Ovary (tissue), 3 donors: Measurements from ENCODE around the gene RAET1E.

Source experiments
- EP300 ChIP-seq: sonication (generic); formaldehyde crosslinking; IDR thresholded peaks from one replicate; pipeline ENCODE4 v1.6.1; 2017; ENCODE audit warnings: antibody characterized with exemption
- POLR2A ChIP-seq: fragments of 450-650 bp; IDR thresholded peaks from one replicate; pipeline ENCODE4 v1.6.1; 2017; ENCODE audit warnings: antibody characterized with exemption, mild to moderate bottlenecking, moderate library complexity
- TF ChIP-seq, protein P1 (sequence below), 3 donors: fragments of 450-650 bp in 2 of 3; fragments of 200-600 bp in 1 of 3; IDR thresholded peaks; one replicate each; pipeline versions ENCODE4 v1.5.1 to v1.8.0; 2016 to 2022; ENCODE audit warnings: antibody characterized with exemption in 3 of 3, mild to moderate bottlenecking in 1 of 3
- donor health status: DM: no; HTN: no; CAD: no.

DNA sequence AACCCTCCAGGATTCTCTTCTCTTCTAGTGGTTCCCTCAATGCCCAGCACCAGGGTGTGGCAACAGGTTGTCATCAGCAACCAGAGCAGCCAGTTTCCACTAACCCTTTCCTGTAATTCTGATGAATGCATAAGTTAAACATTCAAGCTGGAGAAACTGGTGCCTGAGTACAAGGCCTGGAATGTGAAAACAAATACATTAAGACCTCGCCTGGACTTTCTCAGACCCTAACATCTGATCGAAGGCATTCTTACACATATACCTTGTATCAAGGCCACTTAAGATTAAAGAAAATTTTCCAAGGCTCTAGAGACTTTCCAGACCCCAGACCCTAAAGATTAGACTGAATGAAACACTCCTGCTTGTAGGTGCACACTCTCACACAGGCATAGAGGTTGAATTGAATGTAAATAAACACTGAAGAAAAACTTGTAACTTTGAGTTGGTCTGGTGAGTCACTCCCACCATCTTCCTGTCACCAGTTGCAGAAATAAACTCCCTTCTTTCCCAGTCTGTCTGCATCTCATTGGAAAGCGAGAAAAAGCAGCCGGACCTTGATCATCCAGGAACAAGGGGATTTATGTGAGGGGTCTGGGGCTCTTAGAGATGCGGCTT, 42.8 kb downstream of the RAET1E start:
- TF ChIP-seq, protein P1, sequence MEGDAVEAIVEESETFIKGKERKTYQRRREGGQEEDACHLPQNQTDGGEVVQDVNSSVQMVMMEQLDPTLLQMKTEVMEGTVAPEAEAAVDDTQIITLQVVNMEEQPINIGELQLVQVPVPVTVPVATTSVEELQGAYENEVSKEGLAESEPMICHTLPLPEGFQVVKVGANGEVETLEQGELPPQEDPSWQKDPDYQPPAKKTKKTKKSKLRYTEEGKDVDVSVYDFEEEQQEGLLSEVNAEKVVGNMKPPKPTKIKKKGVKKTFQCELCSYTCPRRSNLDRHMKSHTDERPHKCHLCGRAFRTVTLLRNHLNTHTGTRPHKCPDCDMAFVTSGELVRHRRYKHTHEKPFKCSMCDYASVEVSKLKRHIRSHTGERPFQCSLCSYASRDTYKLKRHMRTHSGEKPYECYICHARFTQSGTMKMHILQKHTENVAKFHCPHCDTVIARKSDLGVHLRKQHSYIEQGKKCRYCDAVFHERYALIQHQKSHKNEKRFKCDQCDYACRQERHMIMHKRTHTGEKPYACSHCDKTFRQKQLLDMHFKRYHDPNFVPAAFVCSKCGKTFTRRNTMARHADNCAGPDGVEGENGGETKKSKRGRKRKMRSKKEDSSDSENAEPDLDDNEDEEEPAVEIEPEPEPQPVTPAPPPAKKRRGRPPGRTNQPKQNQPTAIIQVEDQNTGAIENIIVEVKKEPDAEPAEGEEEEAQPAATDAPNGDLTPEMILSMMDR (IDR thresholded peaks at IDR 0.05): no peak
- TF ChIP-seq POLR2A (no peak), EP300 (no peak)
